ENCODE results near the gene SMG6. TPM values are rescaled to one million over a fixed set of nuclear protein-coding genes. Genes with fewer than 3 reads are reported as not detected.

SMG6 gene
- total and polyA plus RNA-seq, 2 of the 13 experiments (the other 11 are each of a cell fraction or from before 2014, with no cell fraction given), result 4.6 to 14.6 TPM

- WGBS (ENCODE audit: low lambda C conversion rate), result 59% methylated on average over 3 of the region's 5 CpGs
- Histone ChIP-seq H3K4me3 (replicated peaks in 1 of 3; ENCODE audit: insufficient read depth in 1 of 3, low read depth in 2 of 3, low read length in 3 of 3) (no peak overlapping the region), H4K20me1 (ENCODE audit: insufficient read depth, low read length) (no peaks in the 10 kb centered on the region), H3K27me3 (ENCODE audit: control insufficient read depth in 1 of 2, insufficient read depth in 2 of 2, low read length in 2 of 2) (no peaks in the 10 kb centered on the region), H3K4me1 (ENCODE audit: insufficient read depth, low read length) (peaks cover 6% of the 10 kb centered on the region; the same call in 1 of the 2 replicates), H3K4me2 (ENCODE audit: low read depth, low read length) (no peak overlapping the region), H3K79me2 (ENCODE audit: insufficient read depth, low read length) (no peaks in the 10 kb centered on the region), H3K27ac (ENCODE audit: extremely low read length, insufficient read depth, low read length) (no peak overlapping the region), H3K36me3 (replicated peaks in 1 of 2; ENCODE audit: control insufficient read depth in 1 of 2, insufficient read depth in 2 of 2, low read length in 2 of 2) (peaks cover 6 to 47% of the 10 kb centered on the region in 2 experiments; a peak in 4 of 5 replicates), H3K9me3 (ENCODE audit: low read length) (no peaks in the 10 kb centered on the region), H2AFZ (ENCODE audit: low read length) (no peak overlapping the region), H3K9ac (ENCODE audit: insufficient read depth, low read depth, low read length) (no peak overlapping the region)
- ATAC-seq, result no peak
- BruUV-seq (replicated peaks), result no TSS peak
- intact Hi-C loops (cut with micrococcal nuclease; ENCODE audit: unreplicated experiment), result no loop called here
- CTCF ChIA-PET (ENCODE audit: low intra/inter-chr PET ratio, low total read pairs), result no interaction called here
- no peak for FAIRE-seq
- TF ChIP-seq DZIP1 (CRISPR knock-in tag; IDR thresholded peaks at IDR 0.05), result no peak
- TF ChIP-seq ZNF546 (CRISPR knock-in tag; conservative IDR thresholded peaks at IDR 0.05), result no peak
- TF ChIP-seq THRA (CRISPR knock-in tag; IDR thresholded peaks at IDR 0.05; ENCODE audit: borderline replicate concordance), result no peak
- TF ChIP-seq SRSF1 (optimal IDR thresholded peaks at IDR 0.05; ENCODE audit: low read depth, low read length), result no peak
- no peak for DNase-seq (ENCODE audit: low spot score)
- POLR2A ChIA-PET, result no interaction called here
- in situ Hi-C loops (cut with HindIII; ENCODE audit: extremely low pct_ligation_motif_present, low pct_unique_long_range_greater_than_20kb), result no loop called here
These were observed 108.7 kb downstream of the SMG6 start for GRCh38 chr17:2194889-2195335.

All from HepG2 (cell line).